Mucosa of gallbladder (tissue), 1 donor: ENCODE measurements around the gene FAM187B. TPM values are rescaled to one million over a fixed set of nuclear protein-coding genes. Genes with fewer than 3 reads are reported as not detected.
A peak's percentile ranks its signal among the peaks of the same experiment; 100 is the strongest.
"Not testable (repeated sequence)": the region's sequence is repeated elsewhere in the genome, so short reads cannot be mapped to it uniquely, and the experiment has no call there.

Experiments
- DNase-seq: peaks from one replicate; pipeline ENCODE4 v3.0.0-alpha.2; 2020; ENCODE audit warnings: low spot score
- total RNA-seq: library from RNA; stranded (reverse); gene quantifications from one replicate; pipeline ENCODE4 v1.2.1, GENCODE V29; 2021
- donor health status: DM: no; HTN: no; CAD: no.

FAM187B gene
- total RNA-seq, 1 donor from 2014 or later: not detected

DNA sequence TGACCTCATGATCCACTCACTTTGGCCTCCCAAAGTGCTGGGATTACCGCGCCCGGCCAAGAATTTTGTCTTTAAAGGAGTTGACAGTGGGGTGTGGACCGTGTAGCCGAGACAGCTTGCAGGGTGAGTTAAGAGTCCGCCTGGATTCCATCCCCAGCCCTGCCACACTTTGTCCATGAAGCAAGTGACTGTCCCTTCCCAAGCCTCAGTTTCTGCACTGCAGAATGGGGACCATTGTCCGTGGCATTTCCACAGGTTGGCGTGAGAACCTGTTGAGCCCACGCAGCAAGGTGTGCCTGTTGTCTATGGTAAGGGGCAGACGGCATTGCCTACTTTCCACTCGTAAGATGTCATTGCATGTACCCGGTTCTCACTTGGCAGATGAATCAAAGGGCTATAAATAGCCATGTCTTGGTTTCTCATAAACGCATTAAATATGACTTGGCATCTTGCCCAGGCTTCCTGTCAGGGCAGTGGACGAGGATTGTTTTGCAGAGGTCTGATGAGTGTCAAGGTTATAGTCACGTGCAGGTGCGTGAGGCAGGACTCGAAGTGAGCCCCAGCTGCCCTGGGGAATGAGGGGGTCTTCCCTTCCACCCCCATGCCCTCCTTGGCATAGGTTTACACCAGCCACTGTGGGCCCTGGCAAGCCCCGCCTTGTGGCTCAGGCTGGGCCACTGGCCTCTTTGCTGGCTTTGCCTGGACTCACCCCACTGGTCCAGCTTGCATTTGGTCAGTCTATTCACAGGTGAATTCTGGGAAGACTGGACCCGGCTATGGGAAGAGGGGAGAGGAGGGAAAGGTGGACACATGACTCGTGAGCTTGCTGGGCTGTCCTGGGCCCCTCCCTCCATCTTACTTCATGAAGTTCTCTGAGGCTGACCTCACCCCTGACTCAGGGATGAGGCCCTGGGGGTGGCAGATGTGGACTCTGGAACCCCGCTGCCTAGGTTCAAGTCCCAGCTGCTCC, 14.6 kb downstream of the FAM187B start:
- DNase-seq: peak; percentile 93

DNA sequence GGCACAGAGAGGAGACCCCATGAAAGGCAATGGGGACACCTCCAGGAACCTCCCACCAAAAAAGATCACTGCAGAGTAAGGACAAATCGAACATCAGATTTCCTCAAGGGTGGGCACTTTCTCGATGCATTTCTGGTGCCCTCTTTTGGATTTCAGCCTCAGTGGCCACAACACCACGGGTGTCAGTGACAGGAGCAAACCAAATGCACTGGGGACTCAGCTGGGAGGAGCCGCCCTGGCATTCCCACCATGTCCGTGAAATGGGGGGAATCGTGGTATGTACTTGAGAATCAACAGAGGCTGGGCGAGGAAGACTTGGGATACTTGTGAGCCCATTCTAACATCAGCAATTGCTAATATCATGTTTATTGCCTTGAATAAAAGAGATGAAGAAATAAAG, 16.3 kb downstream of the FAM187B start:
- DNase-seq: no peak

DNA sequence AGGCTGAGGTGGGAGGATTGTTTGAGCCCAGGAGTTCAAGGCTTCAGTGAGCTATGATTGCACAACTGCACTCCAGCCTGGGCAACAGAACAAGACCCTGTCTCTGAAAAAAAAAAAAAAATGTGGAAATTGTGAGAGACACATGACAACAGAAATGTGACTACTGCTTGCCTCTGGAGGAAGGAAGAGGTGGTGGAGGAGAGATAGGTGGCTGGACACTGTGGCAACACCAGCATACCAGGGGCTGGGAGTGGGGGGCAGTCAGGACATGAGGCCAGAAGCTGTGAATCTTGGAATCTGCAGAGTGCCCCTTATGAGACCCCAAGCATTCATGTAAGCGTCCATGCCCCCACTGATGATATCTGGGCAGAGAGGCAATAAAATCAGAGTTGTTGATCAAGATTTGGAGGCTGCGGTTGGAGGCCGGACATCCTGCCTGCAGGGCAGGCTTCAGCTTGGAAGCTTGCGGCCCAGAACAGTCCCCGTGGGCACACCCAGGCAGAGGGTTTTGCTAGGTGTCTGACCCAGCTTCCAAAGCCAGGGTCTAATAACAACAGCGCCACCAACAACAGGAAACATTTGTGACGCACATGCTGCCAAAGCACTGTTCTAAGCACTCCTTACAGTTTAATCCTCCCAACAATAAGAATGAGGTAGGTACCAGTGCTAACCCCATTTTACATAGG, 16.9 kb downstream of the FAM187B start:
- peak; percentile 70 for DNase-seq

DNA sequence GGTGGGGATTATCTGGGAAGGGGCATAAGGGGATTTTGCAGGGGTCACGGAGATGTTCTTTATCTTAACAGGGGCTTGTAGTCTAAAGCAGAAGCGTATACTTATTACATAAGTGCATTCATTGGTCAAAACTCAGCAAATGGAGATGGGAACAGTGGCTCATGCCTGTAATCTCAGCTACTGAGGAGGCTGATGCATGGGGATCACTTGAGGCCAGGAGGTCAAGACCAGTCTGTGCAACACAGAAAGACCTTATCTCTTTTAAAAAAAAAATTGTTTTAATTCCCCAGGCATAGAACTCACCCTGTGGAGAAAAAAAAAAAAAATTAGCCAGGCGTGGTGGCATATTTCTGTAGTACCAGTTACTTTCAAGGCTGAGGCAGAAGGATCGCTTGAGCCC, 18.9 kb downstream of the FAM187B start:
- no peak for DNase-seq

DNA sequence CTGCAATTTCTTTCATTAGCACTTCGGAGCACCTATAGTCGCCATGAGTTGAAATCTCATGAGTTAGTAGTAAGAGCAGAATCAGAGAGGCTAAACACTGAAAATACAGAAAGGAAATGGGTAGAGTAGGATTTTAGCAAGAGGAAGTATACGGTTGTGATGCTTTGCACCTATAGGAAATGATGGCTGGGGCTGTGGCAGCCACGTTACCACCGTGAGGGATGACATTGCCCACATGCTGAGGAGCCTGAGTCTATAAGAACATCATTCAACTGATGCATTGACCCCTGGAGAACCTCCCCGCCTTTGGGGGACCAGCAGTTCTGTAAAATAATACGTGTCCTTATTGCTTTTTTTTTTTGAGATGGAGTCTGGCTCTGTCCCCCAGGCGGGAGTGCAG, 20.4 kb downstream of the FAM187B start:
- no peak for DNase-seq

DNA sequence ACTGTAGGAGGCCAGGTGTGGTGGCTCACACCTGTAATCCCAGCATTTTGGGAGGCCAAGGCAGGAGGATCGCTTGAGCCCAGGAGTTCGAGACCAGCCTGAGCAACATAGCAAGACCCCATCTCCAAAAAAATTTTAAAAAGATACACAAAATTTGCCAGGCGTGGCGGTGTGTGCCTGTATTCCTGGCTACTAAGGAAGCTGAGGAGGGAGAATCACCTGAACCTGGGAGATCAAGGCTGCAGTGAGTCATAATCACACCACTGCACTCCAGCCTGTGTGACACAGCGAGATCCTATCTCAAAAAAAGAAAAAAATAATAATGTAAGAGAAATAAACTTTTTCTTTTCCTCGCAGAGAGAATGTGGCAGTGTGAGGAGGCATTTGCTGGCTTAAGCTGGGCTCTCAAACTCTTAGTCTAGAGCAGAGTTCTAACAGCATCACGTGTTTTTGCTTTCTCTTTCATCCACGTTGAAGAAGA, 21.1 kb downstream of the FAM187B start:
- no peak for DNase-seq

DNA sequence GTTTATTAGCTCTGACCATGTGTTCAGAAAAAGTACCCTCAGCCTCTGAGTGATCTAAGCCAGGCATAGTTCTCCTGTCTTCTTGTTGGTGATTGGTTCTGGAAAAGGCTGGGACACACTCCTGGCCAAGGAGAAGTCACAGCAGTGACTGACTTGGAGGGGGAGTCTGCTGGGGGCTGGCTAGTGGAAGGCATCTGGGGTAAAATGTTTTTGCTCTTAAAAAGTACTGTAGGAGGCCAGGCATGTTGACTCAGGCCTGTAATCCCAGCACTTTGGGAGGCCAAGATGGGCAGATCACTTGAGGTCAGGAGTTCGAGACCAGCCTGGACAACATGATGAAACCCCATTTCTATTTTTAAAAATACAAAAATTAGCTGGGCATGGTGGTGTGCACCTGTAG, 21.7 kb downstream of the FAM187B start:
- peak; percentile 8 for DNase-seq

DNA sequence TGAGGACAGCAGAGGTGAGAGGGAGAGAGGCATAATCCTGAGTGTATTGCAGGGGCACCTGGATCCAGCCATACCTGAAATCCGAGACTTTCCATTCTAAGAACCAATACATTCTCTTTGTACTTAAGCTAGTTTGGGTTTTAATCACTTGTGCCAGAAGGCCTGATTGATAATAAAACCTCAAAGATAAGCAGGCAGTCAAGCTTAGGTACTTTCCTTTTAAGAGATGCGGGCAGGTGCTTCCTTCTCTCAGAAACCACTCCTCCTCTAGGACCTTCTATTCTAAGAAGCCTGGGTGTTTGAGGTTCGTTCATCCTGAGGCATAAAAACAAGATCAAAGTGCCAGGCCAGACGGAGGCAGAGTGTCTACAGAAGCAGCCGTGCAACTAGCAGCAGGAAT, 22.2 kb downstream of the FAM187B start:
- no peak for DNase-seq

DNA sequence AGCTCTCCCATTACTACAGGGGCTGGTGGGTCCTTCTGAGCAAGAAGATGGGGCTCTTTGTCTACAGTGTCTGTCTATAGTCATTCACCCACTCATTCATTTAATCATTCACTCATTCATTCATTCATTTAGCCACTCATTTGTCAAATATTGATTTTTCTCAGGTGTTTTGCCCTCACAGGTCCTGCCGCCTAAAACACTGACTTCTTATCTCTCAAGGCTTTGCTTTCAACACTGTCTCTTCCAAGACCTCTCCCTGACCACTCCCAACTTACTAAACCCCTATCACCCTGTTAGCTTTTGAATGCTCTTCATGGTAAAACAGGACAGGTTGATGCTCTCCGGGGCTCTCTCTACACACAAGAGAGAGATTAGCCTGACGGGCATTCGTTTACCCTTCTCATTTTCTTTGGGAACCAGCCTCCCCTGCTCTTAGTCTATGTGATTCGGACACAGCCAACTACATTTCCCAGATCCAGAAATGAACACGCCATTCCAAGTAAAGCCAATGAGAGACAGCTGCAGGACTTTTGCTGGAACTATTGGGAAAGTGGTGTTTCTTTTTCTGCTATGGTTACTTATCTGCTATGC, 22.7 kb downstream of the FAM187B start:
- no peak for DNase-seq

DNA sequence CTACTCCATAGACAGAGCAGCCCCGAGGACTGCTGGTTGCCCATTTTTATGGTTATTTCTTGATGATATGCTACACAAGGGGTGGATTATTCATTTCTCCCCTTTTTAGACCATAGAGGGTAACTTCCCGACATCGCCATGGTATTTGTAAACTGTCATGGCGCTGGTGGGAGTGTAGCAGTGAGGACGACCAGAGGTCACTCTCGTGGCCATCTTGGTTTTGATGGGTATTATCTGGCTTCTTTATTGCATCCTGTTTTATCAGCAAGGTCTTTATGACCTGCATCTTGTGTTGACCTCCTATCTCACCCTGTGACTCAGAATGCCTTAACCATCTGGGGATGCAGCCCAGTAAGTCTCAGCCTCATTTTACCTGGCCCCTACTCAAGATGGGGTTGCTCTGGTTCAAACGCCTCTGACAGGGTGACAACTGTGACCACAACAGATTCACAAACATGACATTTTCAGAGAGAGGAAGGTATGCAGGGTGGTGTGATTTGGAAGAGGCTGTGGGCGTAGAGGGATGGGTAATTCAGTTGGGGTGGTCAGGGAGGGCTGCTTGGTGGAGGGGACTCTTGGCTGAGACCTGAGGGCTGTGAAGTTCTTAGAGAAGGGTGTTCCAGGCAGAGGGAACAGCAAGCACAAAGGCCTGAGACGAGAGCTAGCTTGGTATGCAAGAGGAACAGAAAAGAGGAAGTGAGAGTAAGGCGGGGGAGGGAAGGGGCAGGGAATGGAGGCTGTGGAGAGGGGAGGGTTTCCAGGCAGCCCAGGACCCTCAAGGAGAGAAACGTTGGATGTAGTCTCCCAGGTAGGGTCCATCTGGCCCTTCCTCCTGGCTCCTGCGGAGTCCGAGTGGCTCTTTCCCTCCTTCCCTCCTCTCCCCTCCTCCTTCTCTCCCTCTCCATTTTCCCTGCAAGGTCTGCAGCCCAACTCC, 23.5 kb downstream of the FAM187B start:
- no peak for DNase-seq

DNA sequence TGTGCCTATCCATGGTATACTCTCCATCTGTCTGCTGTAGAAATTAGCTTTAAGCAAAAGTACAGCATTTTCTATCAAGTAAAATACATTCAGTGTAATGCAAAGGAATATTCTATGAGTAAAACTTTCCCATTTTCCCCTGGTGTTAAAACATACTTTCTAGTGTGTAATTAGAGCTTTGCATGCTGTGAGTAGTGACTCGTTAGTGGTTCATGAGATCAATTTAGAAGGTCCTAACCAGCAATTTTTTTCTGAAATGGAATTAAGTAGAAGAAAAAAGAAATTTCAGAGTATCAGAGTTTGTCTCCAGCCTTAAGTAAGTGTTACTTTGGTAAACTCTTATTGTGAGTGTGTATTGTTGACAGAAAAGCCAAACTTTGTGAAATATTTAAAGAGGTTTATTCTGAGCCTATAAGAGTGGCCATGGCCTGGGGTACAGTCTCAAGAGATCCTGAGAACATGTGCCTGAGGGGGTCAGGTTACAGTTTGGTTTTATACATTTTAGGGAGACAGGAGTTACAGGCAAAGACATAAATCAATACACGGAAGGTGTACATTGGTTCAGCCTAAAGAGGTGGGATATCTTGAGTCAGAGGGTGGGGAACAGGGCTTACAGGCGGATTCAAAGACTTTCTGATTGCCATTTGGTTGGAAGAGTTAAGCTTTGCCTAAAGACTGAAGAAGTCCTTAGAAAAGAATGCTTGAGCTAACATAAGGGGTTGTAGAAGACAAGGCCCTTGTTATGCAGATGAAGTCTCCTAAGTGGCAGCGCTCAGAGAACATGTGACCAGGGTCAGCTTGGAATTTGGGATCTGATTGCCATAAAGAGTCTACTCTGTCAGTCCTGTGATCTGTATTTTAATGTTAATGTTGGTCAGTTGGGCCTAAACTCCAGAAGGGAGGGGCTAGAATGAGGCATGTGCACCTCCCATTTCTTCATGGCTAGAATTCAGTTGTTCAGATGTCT, 25.5 kb downstream of the FAM187B start:
- no peak for DNase-seq

DNA sequence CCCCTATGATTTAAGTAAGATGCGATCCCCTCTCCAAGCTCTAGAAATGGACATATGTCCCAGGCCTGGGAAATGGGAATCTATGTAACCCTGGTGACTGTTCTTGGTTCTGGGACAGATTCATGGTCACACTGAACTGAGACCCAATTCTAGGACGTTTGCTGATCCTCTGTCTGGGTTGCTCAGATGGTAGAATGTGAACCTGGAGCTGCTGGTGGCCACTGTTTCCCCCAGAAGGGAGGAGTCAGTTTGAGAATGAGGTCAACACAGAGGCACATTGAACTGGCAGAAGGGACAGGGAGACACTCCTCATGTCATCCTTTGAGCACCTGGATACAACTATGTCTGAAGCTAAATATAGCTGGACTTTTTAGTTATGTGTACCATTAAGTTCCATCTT, 29.1 kb downstream of the FAM187B start:
- no peak for DNase-seq

DNA sequence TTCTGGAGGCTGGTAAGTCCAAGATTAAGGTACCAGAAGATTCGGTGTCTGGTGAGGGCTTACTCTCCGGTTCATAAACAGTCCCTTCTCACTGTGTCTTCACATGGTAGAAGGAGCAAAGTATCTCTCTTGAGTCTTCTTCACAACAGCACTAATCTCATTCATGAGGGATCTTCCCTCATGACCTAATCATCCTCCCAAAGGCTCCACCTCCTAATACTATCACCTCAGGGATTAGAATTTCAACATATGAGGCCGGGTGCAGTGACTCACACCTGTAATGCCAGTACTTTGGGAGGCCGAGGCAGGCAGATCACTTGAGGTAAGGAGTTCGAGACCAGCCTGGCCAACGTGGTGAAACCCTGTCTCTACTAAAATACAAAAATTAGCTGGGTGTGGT, 31.7 kb downstream of the FAM187B start:
- not testable (repeated sequence) for DNase-seq

DNA sequence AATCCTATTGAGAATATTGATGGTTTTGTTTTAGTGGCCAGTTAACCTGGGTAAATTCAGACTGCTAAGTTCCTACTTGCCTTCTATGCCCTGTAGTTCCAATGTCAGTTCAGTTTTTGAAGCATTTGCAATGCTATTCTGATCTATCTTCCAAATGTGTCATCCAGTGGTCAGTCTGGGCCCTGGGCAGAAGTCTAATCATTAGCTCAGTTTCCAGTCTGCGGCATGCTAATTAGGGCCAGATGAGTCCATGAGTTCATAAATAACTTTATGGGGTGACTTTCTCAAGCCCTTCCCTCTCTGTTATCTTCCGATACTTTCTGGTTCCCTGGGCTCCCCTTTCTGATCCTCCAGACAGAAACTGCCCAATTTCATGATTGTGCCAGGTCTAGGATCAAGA, 32.7 kb downstream of the FAM187B start:
- DNase-seq: no peak

DNA sequence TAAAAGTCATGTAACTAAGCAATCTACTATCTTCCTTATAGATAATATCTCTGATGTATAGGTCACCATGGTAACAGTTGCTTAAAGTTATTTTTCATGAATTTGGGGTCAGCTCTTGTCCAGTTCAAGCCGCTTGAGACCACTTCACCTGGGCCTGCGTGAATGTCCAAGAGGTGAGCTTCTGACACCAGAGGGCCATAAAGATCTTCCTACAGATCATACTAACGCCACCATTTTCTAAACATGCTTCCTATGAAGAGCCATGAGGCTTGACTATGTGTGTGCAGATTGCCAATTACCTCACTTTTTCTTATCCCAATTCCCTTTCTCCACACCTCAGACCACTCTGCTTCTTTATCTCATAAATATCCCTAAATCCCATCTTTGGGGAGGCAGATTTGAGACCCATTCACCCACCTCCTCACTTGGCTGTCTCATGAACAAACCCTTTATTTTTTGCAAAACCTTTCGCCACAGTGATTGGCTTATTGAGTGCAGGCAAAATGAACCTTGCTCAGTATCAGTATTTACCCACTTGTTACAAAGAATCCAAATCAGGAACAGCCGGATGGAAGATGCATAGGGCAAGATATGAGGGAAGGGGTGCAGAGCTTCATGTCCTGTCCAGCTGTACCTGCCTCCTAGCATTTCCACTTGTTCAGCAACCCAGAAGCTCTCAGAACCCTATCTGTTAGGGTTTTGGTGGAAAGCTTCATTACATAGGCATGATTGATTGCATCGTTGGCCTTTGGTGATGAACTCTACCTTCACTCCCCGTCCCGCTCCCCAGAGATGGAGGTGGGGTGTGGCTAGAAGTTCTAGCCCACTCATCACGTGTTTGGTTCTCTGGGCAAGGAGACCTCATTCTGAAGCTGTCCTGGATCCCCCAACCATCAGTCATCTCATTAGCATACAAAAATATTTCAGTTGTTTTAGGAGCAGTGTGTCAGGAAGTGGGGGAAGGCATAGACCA, 34.2 kb downstream of the FAM187B start:
- DNase-seq: peak; percentile 39

DNA sequence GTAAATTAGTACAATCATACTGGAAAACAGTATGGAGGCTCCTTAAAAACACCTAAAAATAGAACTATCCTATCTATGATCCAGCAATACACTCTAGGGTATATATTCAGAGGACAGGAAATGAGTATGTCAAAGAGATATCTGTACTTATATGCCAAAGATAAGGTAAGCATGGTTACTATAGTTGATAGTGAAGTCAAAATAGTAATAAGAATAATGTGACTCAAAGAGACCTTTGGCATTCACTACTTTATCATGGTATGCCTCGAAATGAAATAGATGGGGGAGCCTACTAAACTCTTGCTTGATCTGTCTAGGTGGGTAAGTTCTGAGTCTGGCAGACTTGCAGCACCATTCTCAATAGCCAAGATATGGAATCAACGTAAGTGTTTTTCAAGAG, 43.7 kb downstream of the FAM187B start:
- no peak for DNase-seq

DNA sequence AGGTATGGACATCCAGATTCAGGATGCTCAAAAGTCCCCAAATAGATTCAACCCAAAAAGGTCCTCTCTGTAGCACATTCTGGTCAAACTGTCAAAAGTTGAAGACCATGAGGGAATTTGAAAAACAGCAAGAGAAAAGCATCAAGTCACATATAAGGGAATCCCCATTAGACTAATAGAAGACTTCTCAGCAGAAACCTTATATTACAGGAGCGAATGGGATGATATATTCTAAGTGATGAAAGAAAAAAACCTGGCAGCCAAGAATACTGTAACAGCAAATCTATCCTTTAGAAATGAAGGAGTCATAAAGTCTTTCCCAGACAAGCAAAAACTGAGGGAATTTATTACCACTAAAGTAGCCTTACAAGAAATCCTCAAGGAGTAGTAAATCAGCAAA, 44.3 kb downstream of the FAM187B start:
- no peak for DNase-seq

DNA sequence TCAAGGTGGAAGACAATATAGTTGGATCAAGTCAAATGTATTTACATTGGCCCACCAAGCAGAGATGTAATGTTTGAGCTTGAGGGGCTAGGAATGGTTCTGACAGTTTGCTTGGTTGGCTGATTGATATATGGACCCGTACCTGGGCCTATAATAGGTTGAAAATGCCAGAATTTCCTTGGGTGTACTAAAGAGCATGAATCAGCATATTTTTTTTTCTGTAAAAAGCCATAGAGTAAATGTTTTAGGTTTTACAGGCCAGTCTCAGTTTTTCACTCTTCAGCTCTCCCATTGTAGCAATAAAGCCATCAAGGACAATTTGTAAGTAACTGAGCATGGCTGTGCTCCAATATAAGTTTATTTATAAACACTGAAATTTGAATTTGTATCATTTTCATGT, 47.2 kb downstream of the FAM187B start:
- no peak for DNase-seq

DNA sequence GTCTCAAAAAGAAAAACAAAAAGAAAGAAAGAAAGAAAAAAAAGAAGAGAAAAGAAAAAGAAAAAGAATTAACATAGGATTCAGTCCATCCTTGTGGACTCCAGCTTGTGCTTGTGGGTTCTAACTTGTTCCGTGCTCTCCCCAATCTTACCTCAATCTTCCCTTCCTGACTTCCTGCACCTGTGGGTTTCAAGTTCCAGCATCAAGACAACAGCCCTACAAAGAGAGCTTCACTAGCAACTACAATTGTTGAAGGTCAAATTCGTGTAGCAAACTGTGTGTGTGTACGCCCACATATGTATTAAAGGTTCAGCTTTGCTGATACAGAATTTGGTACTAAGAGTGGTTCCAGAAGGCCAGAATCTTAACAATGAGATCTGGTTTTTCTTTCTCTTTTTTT, 48.7 kb downstream of the FAM187B start:
- DNase-seq: no peak
